HUES64 (cell line): ENCODE results near the gene MRPS27.

Experiments
- H3K27ac ChIP-seq: 2 replicates; pipeline ENCODE4 v1.7.0; 2013; ENCODE audit warnings: low read depth, low read length, inconsistent platforms
- H3K27me3 ChIP-seq: 2 replicates; pipeline ENCODE4 v1.6.1; 2013; ENCODE audit warnings: mild to moderate bottlenecking, low read length; ENCODE audit not compliant: insufficient read depth
- H3K36me3 ChIP-seq: 2 replicates; pipeline ENCODE4 v1.6.1; 2013; ENCODE audit warnings: mild to moderate bottlenecking, low read length; ENCODE audit not compliant: insufficient read depth
- H3K4me1 ChIP-seq: 2 replicates; pipeline ENCODE4 v1.6.1; 2013; ENCODE audit warnings: mild to moderate bottlenecking, low read length, moderate library complexity; ENCODE audit not compliant: insufficient read depth
- H3K4me3 ChIP-seq: 2 replicates; pipeline ENCODE4 v1.5.1; 2013; ENCODE audit warnings: mild to moderate bottlenecking, low read length, moderate library complexity
- H3K9ac ChIP-seq: 2 replicates; pipeline ENCODE4 v1.6.1; 2013; ENCODE audit warnings: mild to moderate bottlenecking, low read depth, low read length
- H3K9me3 ChIP-seq: 2 replicates; pipeline ENCODE4 v1.6.1; 2013; ENCODE audit warnings: low read depth, low read length; ENCODE audit not compliant: insufficient read depth
- WGBS: fragments of 150-250, 120-280 bp; methylation state at CpG from one replicate; pipeline ENCODE4 v1.1.7; 2013; ENCODE audit warnings: missing lambda C conversion rate; 5-methylcytosine and 5-hydroxymethylcytosine counted together

MRPS27 gene

DNA sequence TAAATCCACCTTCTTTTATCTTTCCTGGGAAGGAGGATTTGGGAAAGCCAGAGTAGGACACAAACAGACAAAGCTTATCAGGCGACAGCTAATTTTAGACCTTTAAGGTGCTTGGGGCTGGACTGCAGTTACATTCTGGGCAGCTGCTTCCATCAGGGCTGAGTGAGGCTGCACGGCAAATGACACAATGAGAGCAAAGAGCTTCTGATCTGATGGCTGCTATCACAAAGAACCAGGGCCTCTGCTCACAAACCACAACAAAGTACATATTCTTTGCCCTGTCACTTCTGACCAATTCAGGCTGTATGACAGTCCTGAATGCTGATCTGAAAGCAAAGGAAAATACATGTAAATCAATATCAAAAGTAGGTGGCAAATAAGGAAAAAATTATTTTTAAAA is 93.1 kb downstream of the MRPS27 start:
- Histone ChIP-seq H3K4me1 (no peaks in the 10 kb centered on the region), H3K27me3 (no peaks in the 10 kb centered on the region), H3K9me3 (no peaks in the 10 kb centered on the region), H3K27ac (no peak overlapping the region), H3K9ac (no peak overlapping the region), H3K36me3 (peaks cover 91% of the 10 kb centered on the region), H3K4me3 (no peak overlapping the region)
- 85% methylated on average over 2 of the region's 2 CpGs for WGBS

DNA sequence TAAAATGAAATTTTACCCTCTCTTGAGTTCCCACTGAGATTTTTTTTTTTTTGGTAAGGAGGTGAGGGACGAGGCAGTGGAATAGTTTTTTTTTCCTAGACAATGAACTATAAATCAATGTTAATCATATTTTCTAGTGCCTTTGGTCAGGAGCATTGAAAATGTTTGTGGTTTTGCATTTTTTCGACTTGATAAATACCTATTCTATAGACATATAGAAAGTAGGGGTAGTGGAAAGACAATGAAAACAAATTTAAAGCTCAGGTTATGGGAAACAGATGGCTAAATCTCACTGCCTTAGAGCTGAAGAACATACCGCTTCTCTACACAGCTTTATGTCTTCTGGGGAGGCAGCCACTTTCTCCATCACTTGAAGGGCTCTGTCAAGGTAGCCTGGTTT is 94.3 kb downstream of the MRPS27 start:
- no peaks in the 10 kb centered on the region for H3K4me1 ChIP-seq
- no peak overlapping the region for H3K9ac ChIP-seq
- WGBS: 97% methylated on average over 1 of the region's 3 CpGs
- H3K27ac ChIP-seq: no peak overlapping the region
- H3K9me3 ChIP-seq: no peaks in the 10 kb centered on the region
- H3K27me3 ChIP-seq: no peaks in the 10 kb centered on the region
- H3K36me3 ChIP-seq: peaks cover 91% of the 10 kb centered on the region
- H3K4me3 ChIP-seq: no peak overlapping the region

DNA sequence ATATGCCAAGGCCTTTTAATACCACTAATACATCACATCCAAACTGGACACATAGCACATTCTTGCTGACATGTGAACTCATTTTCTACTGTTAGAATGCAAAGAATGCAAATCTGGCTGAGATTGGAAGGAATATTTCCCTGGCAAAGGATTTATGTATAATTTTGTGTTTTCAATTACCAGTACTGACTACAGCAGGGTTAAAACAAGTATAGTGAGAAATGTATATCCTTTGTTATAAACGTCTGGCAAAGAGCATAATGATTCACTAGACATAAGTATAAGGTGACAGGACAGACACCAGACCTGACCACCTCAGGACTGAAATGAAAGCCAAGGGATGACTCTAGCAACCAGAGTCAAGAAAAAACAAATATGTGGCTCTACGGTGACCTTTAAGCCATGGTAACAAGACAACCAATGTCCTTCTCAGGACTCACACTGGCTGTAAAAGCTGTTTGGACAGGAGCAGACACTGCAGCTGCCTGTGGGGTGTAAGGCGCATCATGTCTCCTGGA is 95.0 kb downstream of the MRPS27 start:
- Histone ChIP-seq H3K36me3 (peaks cover 89% of the 10 kb centered on the region), H3K27ac (no peak overlapping the region), H3K4me3 (no peak overlapping the region), H3K9ac (no peak overlapping the region), H3K4me1 (no peaks in the 10 kb centered on the region), H3K9me3 (no peaks in the 10 kb centered on the region), H3K27me3 (no peaks in the 10 kb centered on the region)
- 97% methylated on average over 3 of the region's 3 CpGs for WGBS

DNA sequence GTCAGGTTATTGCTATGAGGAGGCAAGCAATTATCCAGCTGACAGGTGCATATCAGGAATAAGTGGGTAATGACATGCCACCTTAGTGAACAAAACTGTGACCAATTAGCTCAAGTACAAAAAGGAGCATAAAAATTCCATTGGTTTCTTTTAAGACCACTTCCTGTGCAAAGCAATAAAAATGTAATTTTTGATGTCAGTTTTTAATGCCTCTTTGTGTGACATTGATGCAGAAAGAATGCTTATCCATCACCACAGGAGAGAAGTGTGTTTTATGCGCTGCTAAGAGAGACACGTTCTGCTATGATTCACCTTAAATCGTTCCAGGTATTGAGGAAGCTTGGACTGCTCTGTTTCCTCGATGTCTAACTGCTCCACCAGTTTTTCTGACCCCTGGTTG is 96.7 kb downstream of the MRPS27 start:
- no peak overlapping the region for H3K27ac ChIP-seq
- H3K27me3 ChIP-seq: no peaks in the 10 kb centered on the region
- no peak overlapping the region for H3K9ac ChIP-seq
- no peaks in the 10 kb centered on the region for H3K4me1 ChIP-seq
- WGBS: 96% methylated on average over 4 of the region's 4 CpGs
- H3K9me3 ChIP-seq: no peaks in the 10 kb centered on the region
- peaks cover 98% of the 10 kb centered on the region for H3K36me3 ChIP-seq
- H3K4me3 ChIP-seq: no peak overlapping the region

DNA sequence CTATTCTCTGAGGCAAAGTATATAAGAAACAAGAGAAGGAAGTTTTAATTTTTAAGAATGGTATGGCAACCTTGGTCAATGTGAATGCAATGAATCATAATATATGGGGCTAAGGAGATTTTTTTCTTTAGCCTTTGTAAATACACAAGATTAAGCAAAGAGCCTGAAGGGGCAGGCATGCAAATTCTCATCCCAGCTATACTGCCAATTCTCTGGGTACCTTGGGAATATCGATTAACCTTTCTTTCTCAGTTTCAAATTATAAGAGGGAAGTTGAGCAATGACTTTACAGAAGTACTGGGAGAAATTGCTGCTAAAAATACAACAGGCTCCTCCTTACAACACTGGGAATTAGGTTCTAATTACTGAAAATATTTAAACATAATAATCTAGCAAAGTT is 97.5 kb downstream of the MRPS27 start:
- Histone ChIP-seq H3K9ac (no peak overlapping the region), H3K4me3 (no peak overlapping the region), H3K27me3 (no peaks in the 10 kb centered on the region), H3K27ac (no peak overlapping the region), H3K9me3 (no peaks in the 10 kb centered on the region), H3K4me1 (no peaks in the 10 kb centered on the region), H3K36me3 (peaks cover 98% of the 10 kb centered on the region)
- WGBS: 100% methylated on average over 1 of the region's 1 CpG

DNA sequence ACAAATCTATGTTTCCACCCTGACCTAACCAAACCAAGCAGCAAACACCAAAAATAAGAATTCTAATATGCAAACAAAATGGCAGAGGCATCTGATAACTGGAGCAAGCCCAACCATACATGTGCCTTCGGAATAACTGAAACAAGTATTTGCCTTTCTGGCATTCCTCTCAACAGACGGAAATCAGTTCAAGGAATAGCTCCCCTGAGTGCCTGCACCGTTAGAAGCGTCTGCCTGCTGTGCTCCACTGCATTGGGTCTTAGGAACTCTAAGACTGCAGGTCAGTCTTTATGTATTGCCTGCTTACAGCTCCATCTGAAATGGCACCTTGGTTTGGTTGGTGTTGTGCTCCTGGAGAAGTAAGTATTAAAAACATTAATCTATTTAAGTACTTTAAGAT is 98.5 kb downstream of the MRPS27 start:
- H3K4me3 ChIP-seq: no peak overlapping the region
- no peaks in the 10 kb centered on the region for H3K9me3 ChIP-seq
- no peak overlapping the region for H3K27ac ChIP-seq
- H3K36me3 ChIP-seq: peaks cover 98% of the 10 kb centered on the region
- H3K9ac ChIP-seq: no peak overlapping the region
- H3K4me1 ChIP-seq: no peaks in the 10 kb centered on the region
- 85% methylated on average over 4 of the region's 4 CpGs for WGBS
- no peaks in the 10 kb centered on the region for H3K27me3 ChIP-seq

DNA sequence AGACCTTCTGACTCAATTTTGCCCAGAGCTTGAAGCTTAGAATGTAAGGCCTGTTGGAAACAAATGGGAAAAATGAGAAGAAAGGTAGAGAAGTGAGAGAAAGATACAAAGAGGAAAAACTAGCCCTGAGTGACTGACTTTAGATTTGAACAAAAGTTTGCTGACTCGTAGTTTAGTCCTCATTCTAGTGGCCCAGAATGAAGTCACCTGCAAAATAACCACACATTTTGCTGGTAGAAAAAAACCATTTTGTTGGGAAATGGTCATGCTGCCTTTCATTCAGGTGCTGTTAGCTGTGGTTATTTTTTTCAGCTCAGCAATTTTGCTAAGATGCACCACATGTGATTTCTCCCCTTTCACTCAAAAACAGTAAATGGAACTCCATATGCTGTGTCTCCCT is 98.9 kb downstream of the MRPS27 start:
- no peak overlapping the region for H3K4me3 ChIP-seq
- H3K27me3 ChIP-seq: no peaks in the 10 kb centered on the region
- no peaks in the 10 kb centered on the region for H3K9me3 ChIP-seq
- no peak overlapping the region for H3K9ac ChIP-seq
- WGBS: 88% methylated on average over 1 of the region's 1 CpG
- peaks cover 94% of the 10 kb centered on the region for H3K36me3 ChIP-seq
- no peaks in the 10 kb centered on the region for H3K4me1 ChIP-seq
- no peak overlapping the region for H3K27ac ChIP-seq

DNA sequence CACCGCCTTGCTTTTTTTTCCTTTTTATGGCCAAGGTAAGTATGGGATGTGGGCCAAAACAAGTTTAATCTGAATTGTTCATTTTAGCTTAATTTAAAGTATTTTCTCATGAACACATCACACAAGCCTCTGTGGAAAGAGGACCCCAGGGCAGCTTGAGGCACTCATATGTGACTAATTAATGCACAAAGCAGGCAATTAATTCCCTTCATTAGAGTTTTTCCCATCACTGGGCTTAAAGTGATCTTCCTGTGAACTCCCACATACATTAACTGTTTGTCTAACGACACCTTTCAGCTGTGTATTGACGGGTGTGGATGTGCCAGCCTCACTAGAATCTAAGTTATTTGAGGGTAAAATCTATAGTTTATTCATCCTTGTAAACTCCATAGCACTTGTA is 103.3 kb downstream of the MRPS27 start:
- Histone ChIP-seq H3K27me3 (no peaks in the 10 kb centered on the region), H3K4me3 (no peak overlapping the region), H3K4me1 (no peaks in the 10 kb centered on the region), H3K9me3 (no peaks in the 10 kb centered on the region), H3K36me3 (peaks cover 51% of the 10 kb centered on the region), H3K27ac (no peak overlapping the region), H3K9ac (no peak overlapping the region)
- WGBS: 88% methylated on average over 2 of the region's 3 CpGs

DNA sequence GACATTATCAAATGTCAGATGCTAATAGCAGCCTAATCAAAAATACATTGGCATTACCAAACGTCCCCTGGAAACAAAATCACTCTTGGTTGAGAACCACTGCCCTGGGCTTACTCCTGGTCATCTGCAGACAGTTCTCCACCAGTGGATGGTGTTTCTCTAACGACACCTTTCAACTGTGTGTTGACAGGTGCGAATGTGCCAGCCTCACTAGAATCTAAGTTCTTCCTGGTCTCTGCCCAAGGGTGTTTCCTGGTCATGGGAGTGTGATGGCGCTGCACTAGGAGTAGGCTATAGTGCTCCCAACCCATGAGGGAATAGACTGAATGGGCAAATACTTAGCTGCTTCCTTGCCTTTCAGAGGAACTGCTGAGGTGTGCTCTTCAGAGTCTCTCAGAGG is 105.9 kb downstream of the MRPS27 start:
- peaks cover 15% of the 10 kb centered on the region for H3K4me1 ChIP-seq
- no peak overlapping the region for H3K9ac ChIP-seq
- H3K4me3 ChIP-seq: no peak overlapping the region
- no peak overlapping the region for H3K27ac ChIP-seq
- H3K36me3 ChIP-seq: peaks cover 27% of the 10 kb centered on the region
- H3K9me3 ChIP-seq: no peaks in the 10 kb centered on the region
- H3K27me3 ChIP-seq: no peaks in the 10 kb centered on the region
- WGBS: 88% methylated on average over 4 of the region's 4 CpGs

DNA sequence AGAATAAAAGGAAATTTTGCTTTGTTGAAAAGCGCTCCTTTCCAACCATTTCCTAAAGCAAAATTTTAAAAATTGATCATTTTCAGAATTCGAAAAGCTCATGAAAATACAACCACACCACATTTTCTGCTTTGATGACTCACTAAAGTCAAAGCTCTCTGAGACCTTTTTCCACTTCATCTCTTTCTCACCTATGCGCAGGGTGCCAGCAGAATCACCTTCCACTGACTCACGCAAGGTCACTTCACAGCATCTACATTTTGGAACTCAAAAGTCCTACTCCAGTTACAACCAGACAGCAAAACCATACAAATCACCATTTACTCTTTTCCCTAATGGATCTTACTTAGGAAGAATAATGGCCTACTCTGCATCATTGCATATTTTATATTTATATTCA is 106.6 kb downstream of the MRPS27 start:
- Histone ChIP-seq H3K9ac (no peak overlapping the region), H3K4me3 (no peak overlapping the region), H3K27ac (no peak overlapping the region), H3K4me1 (peaks cover 22% of the 10 kb centered on the region), H3K9me3 (no peaks in the 10 kb centered on the region), H3K36me3 (peaks cover 24% of the 10 kb centered on the region), H3K27me3 (no peaks in the 10 kb centered on the region)
- 94% methylated on average over 4 of the region's 4 CpGs for WGBS

DNA sequence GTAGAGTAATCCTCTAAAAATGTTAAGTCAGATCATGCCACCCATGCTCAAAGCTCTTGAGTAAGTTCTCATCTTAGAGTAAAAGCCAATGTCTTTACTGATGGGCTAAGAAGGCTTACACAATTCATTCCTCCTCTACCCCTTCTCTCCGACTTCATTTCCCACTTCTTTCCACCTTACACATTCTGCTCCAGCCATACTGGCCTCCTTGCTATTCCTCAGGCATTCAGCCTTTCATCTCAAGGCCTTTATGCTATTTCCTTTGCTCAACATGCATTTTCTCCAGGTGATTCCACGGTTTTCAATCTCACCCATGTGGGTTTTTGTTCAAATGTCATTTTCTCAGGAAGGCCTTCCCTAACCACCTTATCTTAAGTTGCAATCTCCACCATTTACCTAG is 107.9 kb downstream of the MRPS27 start:
- Histone ChIP-seq H3K9ac (no peak overlapping the region), H3K9me3 (no peaks in the 10 kb centered on the region), H3K4me3 (no peak overlapping the region), H3K27ac (no peak overlapping the region), H3K4me1 (peaks cover 28% of the 10 kb centered on the region), H3K36me3 (peaks cover 23% of the 10 kb centered on the region), H3K27me3 (no peaks in the 10 kb centered on the region)
- 85% methylated on average over 2 of the region's 2 CpGs for WGBS
